Gastrocnemius medialis (tissue), 4 donors: ENCODE results near the gene SHROOM4. TPM values are rescaled to one million over a fixed set of nuclear protein-coding genes. Genes with fewer than 3 reads are reported as not detected.

ENCODE experiments used
- ATAC-seq, 2 donors: fragments of 150-250 bp; one replicate each; pipeline ENCODE4 v1.9.1; 2016
- DNase-seq, 2 donors: peaks; one replicate each; pipeline ENCODE4 v3.0.0-alpha.2; 2019
- H3K27ac ChIP-seq, 4 donors: fragments of 200-600 bp; sonication (generic); 1 replicate in 1 of 4; 2 replicates in 3 of 4; pipeline ENCODE4 v1.5.1; 2016 to 2018; ENCODE audit warnings: mild to moderate bottlenecking in 2 of 4, moderate library complexity in 1 of 4
- H3K27me3 ChIP-seq, 3 donors: fragments of 200-600 bp; sonication (generic) in 2 of 3; 1 replicate in 1 of 3; 2 replicates in 2 of 3; pipeline versions ENCODE4 v1.5.1 to v1.6.0; 2016 to 2019; ENCODE audit warnings: mild to moderate bottlenecking in 1 of 3, moderate library complexity in 1 of 3
- H3K36me3 ChIP-seq, 2 donors: fragments of 200-600 bp; sonication (generic) in 1 of 2; one replicate each; pipeline ENCODE4 v1.5.1; 2017 to 2018
- H3K4me1 ChIP-seq, 2 donors: fragments of 200-600 bp; sonication (generic) in 1 of 2; one replicate each; pipeline ENCODE4 v1.5.1; 2016 to 2017; ENCODE audit warnings: mild to moderate bottlenecking in 2 of 2
- H3K4me3 ChIP-seq, 4 donors: fragments of 200-600 bp; sonication (generic) in 3 of 4; 1 replicate in 1 of 4; 2 replicates in 3 of 4; pipeline ENCODE4 v1.5.1; 2016 to 2019; ENCODE audit warnings: mild to moderate bottlenecking in 2 of 4
- H3K9me3 ChIP-seq, 3 donors: fragments of 200-600 bp; sonication (generic) in 2 of 3; 1 replicate in 1 of 3; 2 replicates in 2 of 3; pipeline ENCODE4 v1.5.1; 2016 to 2019
- POLR2A ChIP-seq, 2 donors: fragments of 450-650 bp; IDR thresholded peaks; one replicate each; pipeline ENCODE4 v1.6.1; 2017; ENCODE audit warnings: antibody characterized with exemption in 2 of 2, mild to moderate bottlenecking in 2 of 2, moderate library complexity in 2 of 2
- in situ Hi-C, 4 donors: fragments of 200-750 bp; cut with MboI; loops; one replicate each; pipeline versions ENCODE4 v1.15.0 to v1.8.0; 2017; ENCODE audit warnings: low sequenced_read_pairs in 4 of 4
- intact Hi-C: fragments of 100-400 bp; cut with DNase I; formaldehyde crosslinking; loops from one replicate; pipeline ENCODE4 v1.15.1; 2023; ENCODE audit warnings: low total_unique reads
- total RNA-seq, 4 donors: library from RNA; depleted of rRNA; stranded (reverse); fragments of >200 nt; gene quantifications; one replicate each; pipeline versions ENCODE4 v1.1.0 to v1.2.3, GENCODE V29; 2016
- TF ChIP-seq, protein P1 (sequence below), 5 experiments: fragments of 450-650 bp in 3 of 5; fragments of 200-600 bp in 2 of 5; sonication (generic) in 2 of 5; IDR thresholded peaks in 4 of 5; conservative IDR thresholded peaks in 1 of 5; 1 replicate in 4 of 5; 2 replicates in 1 of 5; pipeline ENCODE4 v1.5.1; 2016 to 2019; ENCODE audit warnings: antibody characterized with exemption in 5 of 5, mild to moderate bottlenecking in 3 of 5, moderate library complexity in 3 of 5

Gene SHROOM4
- total RNA-seq, 4 donors from 2014 or later: 3.8 to 6.1 (median 4.5) TPM

DNA sequence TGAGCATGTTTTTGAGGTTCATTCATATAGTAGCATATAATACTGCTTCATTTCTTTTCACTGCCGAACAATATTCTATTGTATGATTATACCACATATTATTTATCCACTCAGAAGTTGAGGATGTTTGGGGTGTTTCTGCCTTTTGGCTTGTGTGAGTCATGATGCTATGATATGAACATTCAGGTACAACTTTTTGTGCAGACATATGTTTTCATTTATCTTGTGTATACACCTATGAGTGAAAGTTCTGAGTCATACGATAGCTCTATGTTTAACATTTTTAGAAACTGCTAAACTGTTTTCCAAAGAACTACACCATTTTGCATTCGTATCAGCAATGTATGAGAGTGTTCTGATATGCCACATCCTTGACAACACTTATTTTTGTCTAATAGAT, 57.7 kb downstream of the SHROOM4 start:
- Histone ChIP-seq H3K27me3 (no peaks in the 10 kb centered on the region), H3K4me1 (no peaks in the 10 kb centered on the region), H3K9me3 (no peaks in the 10 kb centered on the region), H3K27ac (no peak overlapping the region), H3K4me3 (no peak overlapping the region), H3K36me3 (no peaks in the 10 kb centered on the region)
- TF ChIP-seq, protein P1, sequence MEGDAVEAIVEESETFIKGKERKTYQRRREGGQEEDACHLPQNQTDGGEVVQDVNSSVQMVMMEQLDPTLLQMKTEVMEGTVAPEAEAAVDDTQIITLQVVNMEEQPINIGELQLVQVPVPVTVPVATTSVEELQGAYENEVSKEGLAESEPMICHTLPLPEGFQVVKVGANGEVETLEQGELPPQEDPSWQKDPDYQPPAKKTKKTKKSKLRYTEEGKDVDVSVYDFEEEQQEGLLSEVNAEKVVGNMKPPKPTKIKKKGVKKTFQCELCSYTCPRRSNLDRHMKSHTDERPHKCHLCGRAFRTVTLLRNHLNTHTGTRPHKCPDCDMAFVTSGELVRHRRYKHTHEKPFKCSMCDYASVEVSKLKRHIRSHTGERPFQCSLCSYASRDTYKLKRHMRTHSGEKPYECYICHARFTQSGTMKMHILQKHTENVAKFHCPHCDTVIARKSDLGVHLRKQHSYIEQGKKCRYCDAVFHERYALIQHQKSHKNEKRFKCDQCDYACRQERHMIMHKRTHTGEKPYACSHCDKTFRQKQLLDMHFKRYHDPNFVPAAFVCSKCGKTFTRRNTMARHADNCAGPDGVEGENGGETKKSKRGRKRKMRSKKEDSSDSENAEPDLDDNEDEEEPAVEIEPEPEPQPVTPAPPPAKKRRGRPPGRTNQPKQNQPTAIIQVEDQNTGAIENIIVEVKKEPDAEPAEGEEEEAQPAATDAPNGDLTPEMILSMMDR (IDR thresholded peaks at IDR 0.05 in 4 of 5, conservative IDR thresholded peaks at IDR 0.05 in 1 of 5): no peak
- no peak for TF ChIP-seq POLR2A (IDR thresholded peaks at IDR 0.05)
- in situ Hi-C loops: no loop called here
- ATAC-seq (no peak), DNase-seq (no peak)
- intact Hi-C loops: no loop called here

DNA sequence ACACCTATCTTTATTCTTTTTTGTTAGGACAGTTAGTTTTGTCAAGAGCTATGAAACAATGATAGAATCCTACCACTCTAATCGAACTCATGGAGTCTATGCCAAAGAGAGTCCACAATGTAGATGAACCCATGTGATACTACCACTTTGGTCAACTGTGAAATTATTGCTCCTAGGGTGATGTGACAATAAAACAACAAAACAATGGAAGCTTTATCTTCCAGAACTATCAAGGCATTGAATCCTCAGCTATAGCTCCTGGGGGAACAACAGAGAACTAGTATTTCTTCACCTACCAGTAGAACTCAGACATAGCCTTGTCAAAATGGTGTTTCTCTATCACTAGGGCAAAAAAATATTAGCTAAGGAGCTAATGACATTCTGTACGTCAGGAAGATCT, 62.9 kb downstream of the SHROOM4 start:
- TF ChIP-seq, protein P1 (IDR thresholded peaks at IDR 0.05 in 4 of 5, conservative IDR thresholded peaks at IDR 0.05 in 1 of 5): no peak
- TF ChIP-seq POLR2A (IDR thresholded peaks at IDR 0.05): no peak
- ATAC-seq (no peak), DNase-seq (no peak)
- Histone ChIP-seq H3K4me3 (no peak overlapping the region), H3K9me3 (no peaks in the 10 kb centered on the region), H3K4me1 (no peaks in the 10 kb centered on the region), H3K27ac (no peak overlapping the region), H3K27me3 (no peaks in the 10 kb centered on the region), H3K36me3 (no peaks in the 10 kb centered on the region)
- in situ Hi-C loops: no loop called here
- intact Hi-C loops: no loop called here

DNA sequence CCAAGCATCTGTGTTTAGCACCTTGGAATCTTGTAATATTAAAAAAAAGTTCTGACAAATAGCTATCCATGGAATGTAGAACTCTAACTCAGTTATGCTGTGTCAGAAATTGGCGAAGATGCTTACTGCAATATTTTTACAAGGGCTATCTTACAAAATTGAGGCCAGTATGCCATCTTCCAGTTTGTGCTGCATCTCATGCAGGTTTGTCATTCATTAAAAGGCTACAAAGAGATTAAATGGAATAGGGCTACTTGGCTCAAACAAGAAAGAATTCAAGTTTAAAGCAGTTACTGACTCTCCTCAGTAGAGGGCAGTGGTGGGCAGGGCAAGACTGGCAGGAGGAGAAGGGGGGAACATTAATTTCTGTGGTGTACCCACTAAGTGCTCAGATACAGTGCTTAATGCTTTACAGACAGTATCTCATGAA, 66.5 kb downstream of the SHROOM4 start:
- Histone ChIP-seq H3K27ac (no peak overlapping the region), H3K9me3 (no peaks in the 10 kb centered on the region), H3K4me3 (no peak overlapping the region), H3K27me3 (peaks cover 0 to 5% (median 0%) of the 10 kb centered on the region in 3 donors), H3K4me1 (no peaks in the 10 kb centered on the region), H3K36me3 (no peaks in the 10 kb centered on the region)
- TF ChIP-seq POLR2A (IDR thresholded peaks at IDR 0.05): no peak
- TF ChIP-seq, protein P1 (IDR thresholded peaks at IDR 0.05 in 4 of 5, conservative IDR thresholded peaks at IDR 0.05 in 1 of 5): peak in 4 of 5 experiments; percentile 9 to 41 (median 33)
- ATAC-seq: no peak
- no peak for DNase-seq
- in situ Hi-C loops (no loop called here), intact Hi-C loops (no loop called here)

DNA sequence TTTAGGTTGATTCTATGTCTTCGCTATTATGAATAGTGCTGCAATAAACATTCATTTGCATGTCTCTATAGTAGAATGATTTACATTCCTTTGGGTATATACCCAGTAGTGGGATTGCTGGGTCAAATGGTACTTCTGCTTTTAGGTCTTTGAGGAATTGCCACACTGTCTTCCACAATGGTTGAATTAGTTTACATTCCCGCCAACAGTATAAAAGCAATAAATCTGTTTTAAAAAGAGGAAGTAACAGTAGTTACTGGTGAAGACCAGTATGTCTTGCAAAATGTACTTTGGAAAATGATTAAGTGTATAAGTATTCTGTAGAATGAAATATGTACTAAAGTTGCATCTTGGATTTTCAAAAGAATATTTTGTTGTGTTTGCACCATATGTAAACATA, 77.3 kb downstream of the SHROOM4 start:
- DNase-seq (no peak), ATAC-seq (no peak)
- TF ChIP-seq, protein P1 (IDR thresholded peaks at IDR 0.05 in 4 of 5, conservative IDR thresholded peaks at IDR 0.05 in 1 of 5): no peak
- TF ChIP-seq POLR2A (IDR thresholded peaks at IDR 0.05): no peak
- in situ Hi-C loops (no loop called here), intact Hi-C loops (no loop called here)
- Histone ChIP-seq H3K27ac (no peak overlapping the region), H3K4me1 (no peaks in the 10 kb centered on the region), H3K4me3 (no peak overlapping the region), H3K9me3 (no peaks in the 10 kb centered on the region), H3K36me3 (no peaks in the 10 kb centered on the region), H3K27me3 (no peaks in the 10 kb centered on the region)

DNA sequence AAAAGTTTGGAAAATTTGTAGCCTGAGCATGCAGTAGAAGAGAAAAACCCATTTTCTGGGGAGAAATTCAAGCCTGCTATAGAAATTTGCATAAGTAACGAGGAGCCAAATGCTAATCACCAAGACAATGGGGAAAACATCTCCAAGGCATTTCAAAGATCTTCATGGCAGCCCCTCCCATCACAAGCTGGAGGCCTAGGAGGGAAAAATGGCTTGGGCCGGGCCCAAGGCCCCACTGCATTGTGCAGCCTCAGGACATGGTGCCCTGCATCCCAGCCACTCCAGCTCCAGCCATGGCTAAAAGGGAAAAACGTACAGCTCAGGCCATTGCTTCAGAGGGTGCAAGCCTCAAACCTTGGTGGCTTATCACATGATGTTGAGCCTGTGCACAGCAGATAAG, 87.7 kb downstream of the SHROOM4 start:
- Histone ChIP-seq H3K9me3 (no peaks in the 10 kb centered on the region), H3K4me1 (no peaks in the 10 kb centered on the region), H3K27ac (no peak overlapping the region), H3K36me3 (no peaks in the 10 kb centered on the region), H3K27me3 (no peaks in the 10 kb centered on the region), H3K4me3 (no peak overlapping the region)
- TF ChIP-seq POLR2A (IDR thresholded peaks at IDR 0.05): no peak
- ATAC-seq: no peak
- no peak for DNase-seq
- intact Hi-C loops: no loop called here
- in situ Hi-C loops: no loop called here
